Neural cell (in vitro differentiated cells): Measurements from ENCODE around the gene BABAM2. TPM values are rescaled to one million over a fixed set of nuclear protein-coding genes. Genes with fewer than 3 reads are reported as not detected.

ENCODE experiments used
- H2AFZ ChIP-seq: fragments of 200-600, 300-800 bp; sonication (generic), shearing (Covaris generic); 2 replicates; pipeline ENCODE4 v1.6.0; 2014; ENCODE audit warnings: low read depth, mild to moderate bottlenecking, antibody characterized with exemption, low read length, moderate library complexity
- H3F3A ChIP-seq: fragments of 200-600 bp; shearing (Covaris generic); 2 replicates; pipeline ENCODE4 v1.6.1; 2016; ENCODE audit warnings: mild to moderate bottlenecking, moderate library complexity, mixed read lengths, antibody characterized with exemption, low read length; ENCODE audit not compliant: insufficient read depth, poor library complexity, severe bottlenecking
- H3K27ac ChIP-seq: fragments of 200-600, 300-800 bp; sonication (generic), shearing (Covaris generic); 2 replicates; pipeline ENCODE4 v1.5.1; 2014; ENCODE audit warnings: mild to moderate bottlenecking, low read length, moderate library complexity
- H3K27me3 ChIP-seq: fragments of 300-800, 200-600 bp; sonication (generic), shearing (Covaris generic); 2 replicates; pipeline ENCODE4 v1.6.0; 2014; ENCODE audit warnings: mild to moderate bottlenecking, low read depth, low read length, moderate library complexity; ENCODE audit not compliant: insufficient read depth
- H3K36me3 ChIP-seq: fragments of 300-800, 200-600 bp; sonication (generic), shearing (Covaris generic); 2 replicates; pipeline ENCODE4 v1.5.1; 2014; ENCODE audit warnings: mild to moderate bottlenecking, antibody characterized with exemption, low read length, moderate library complexity; ENCODE audit not compliant: insufficient read depth
- H3K4me2 ChIP-seq: fragments of 300-800, 200-600 bp; sonication (generic), shearing (Covaris generic); 2 replicates; pipeline ENCODE4 v1.6.0; 2014; ENCODE audit warnings: mild to moderate bottlenecking, low read length
- H3K4me3 ChIP-seq: fragments of 300-800, 200-600 bp; sonication (generic), shearing (Covaris generic); 2 replicates; pipeline ENCODE4 v1.5.1; 2014; ENCODE audit warnings: mild to moderate bottlenecking, low read length, moderate library complexity
- H3K79me2 ChIP-seq: fragments of 200-600 bp; shearing (Covaris generic); replicated peaks from 2 replicates; pipeline ENCODE4 v1.6.0; 2014; ENCODE audit warnings: mild to moderate bottlenecking, low read length, moderate library complexity; ENCODE audit not compliant: insufficient read depth
- H3K9ac ChIP-seq: fragments of 300-800, 200-600 bp; sonication (generic), shearing (Covaris generic); 2 replicates; pipeline ENCODE4 v1.6.1; 2016; ENCODE audit warnings: mild to moderate bottlenecking, low read length, mixed read lengths
- H3K9me2 ChIP-seq: fragments of 200-600 bp; shearing (Covaris generic); 2 replicates; pipeline ENCODE4 v1.6.1; 2016; ENCODE audit warnings: mild to moderate bottlenecking, low read length, mixed read lengths; ENCODE audit not compliant: insufficient read depth
- H3K9me3 ChIP-seq: fragments of 200-600, 300-800 bp; sonication (generic), shearing (Covaris generic); 2 replicates; pipeline ENCODE4 v1.6.1; 2016; ENCODE audit warnings: mild to moderate bottlenecking, mixed run types, low read length, moderate library complexity, mixed read lengths
- H4K20me1 ChIP-seq: fragments of 200-600 bp; shearing (Covaris generic); 2 replicates; pipeline ENCODE4 v1.6.1; 2016; ENCODE audit warnings: mild to moderate bottlenecking, mixed run types; ENCODE audit not compliant: insufficient read depth
- CTCF ChIP-seq: fragments of 450-650 bp; IDR thresholded peaks from 2 replicates; pipeline ENCODE4 v1.5.1; 2014; ENCODE audit warnings: antibody characterized with exemption, mild to moderate bottlenecking, moderate library complexity; ENCODE audit not compliant: poor library complexity, severe bottlenecking
- EP300 ChIP-seq: fragments of 450-650 bp; conservative IDR thresholded peaks from 2 replicates; pipeline ENCODE4 v1.6.1; 2014; ENCODE audit warnings: antibody characterized with exemption, mild to moderate bottlenecking, moderate library complexity; ENCODE audit not compliant: poor library complexity, severe bottlenecking
- EZH2 ChIP-seq: fragments of 200-600, 300-800 bp; shearing (Covaris generic), sonication (generic); IDR thresholded peaks from 2 replicates; pipeline ENCODE4 v1.6.1; 2014; ENCODE audit warnings: antibody characterized with exemption, low read length, borderline replicate concordance, mild to moderate bottlenecking; ENCODE audit not compliant: insufficient read depth, poor library complexity, severe bottlenecking
- MXI1 ChIP-seq: fragments of 450-650 bp; conservative IDR thresholded peaks from 2 replicates; pipeline ENCODE4 v1.6.1; 2014; ENCODE audit warnings: antibody characterized with exemption, mild to moderate bottlenecking; ENCODE audit not compliant: poor library complexity, severe bottlenecking
- POLR2AphosphoS5 ChIP-seq: IDR thresholded peaks from 2 replicates; pipeline ENCODE4 v1.6.1; 2012
- RAD21 ChIP-seq: fragments of 450-650 bp; conservative IDR thresholded peaks from 2 replicates; pipeline ENCODE4 v1.6.1; 2014; ENCODE audit warnings: antibody characterized with exemption, mild to moderate bottlenecking, moderate library complexity
- REST ChIP-seq: IDR thresholded peaks from 2 replicates; pipeline ENCODE4 v1.6.1; 2012; ENCODE audit warnings: borderline replicate concordance
- SMC3 ChIP-seq: fragments of 450-650 bp; conservative IDR thresholded peaks from 2 replicates; pipeline ENCODE4 v1.6.1; 2014; ENCODE audit warnings: antibody characterized with exemption, mild to moderate bottlenecking, moderate library complexity; ENCODE audit not compliant: poor library complexity
- TAF1 ChIP-seq: IDR thresholded peaks from 2 replicates; pipeline ENCODE4 v1.6.1; 2012; ENCODE audit warnings: low read depth
- polyA plus RNA-seq: library from polyadenylated mRNA; depleted of rRNA; stranded (reverse); fragments of >200 nt; gene quantifications from 2 replicates; pipeline ENCODE4 v1.2.3, GENCODE V29; 2014

BABAM2 gene
- polyA plus RNA-seq, 1 donor from 2014 or later = 15.3 TPM

- Histone ChIP-seq H3K9me2 (no peaks in the 10 kb centered on the region), H3K9me3 (no peaks in the 10 kb centered on the region), H3K79me2 (no peaks in the 10 kb centered on the region), H3K4me3 (no peak overlapping the region), H3K9ac (no peak overlapping the region), H3K36me3 (no peaks in the 10 kb centered on the region), H3K4me2 (no peak overlapping the region), H4K20me1 (no peaks in the 10 kb centered on the region), H2AFZ (no peak overlapping the region), H3K27me3 (no peaks in the 10 kb centered on the region), H3F3A (no peaks in the 10 kb centered on the region), H3K27ac (no peak overlapping the region)
- TF ChIP-seq CTCF = no peak
- no peak for TF ChIP-seq MXI1
- TF ChIP-seq EZH2 = no peak
- no peak for TF ChIP-seq TAF1
- no peak for TF ChIP-seq RAD21
- TF ChIP-seq EP300 = no peak
- TF ChIP-seq REST = no peak
- no peak for TF ChIP-seq POLR2AphosphoS5
- no peak for TF ChIP-seq SMC3
Observed at GRCh38 chr2:28322051-28322450, 431.5 kb downstream of the BABAM2 start.

GRCh38 chr2:28322456-28322855, 431.9 kb downstream of the BABAM2 start:
- H3K27ac ChIP-seq = no peak overlapping the region
- H4K20me1 ChIP-seq = no peaks in the 10 kb centered on the region
- no peak overlapping the region for H3K9ac ChIP-seq
- no peaks in the 10 kb centered on the region for H3F3A ChIP-seq
- no peak overlapping the region for H3K4me2 ChIP-seq
- H3K9me2 ChIP-seq = no peaks in the 10 kb centered on the region
- no peak overlapping the region for H3K4me3 ChIP-seq
- no peaks in the 10 kb centered on the region for H3K79me2 ChIP-seq
- no peak overlapping the region for H2AFZ ChIP-seq
- no peaks in the 10 kb centered on the region for H3K27me3 ChIP-seq
- H3K36me3 ChIP-seq = no peaks in the 10 kb centered on the region
- TF ChIP-seq POLR2AphosphoS5 (no peak), EZH2 (no peak), SMC3 (no peak), CTCF (no peak), EP300 (no peak), REST (no peak), MXI1 (no peak), TAF1 (no peak), RAD21 (no peak)
- no peaks in the 10 kb centered on the region for H3K9me3 ChIP-seq
